ENCODE measurements around the gene DOCK2.

DOCK2 gene

DNA sequence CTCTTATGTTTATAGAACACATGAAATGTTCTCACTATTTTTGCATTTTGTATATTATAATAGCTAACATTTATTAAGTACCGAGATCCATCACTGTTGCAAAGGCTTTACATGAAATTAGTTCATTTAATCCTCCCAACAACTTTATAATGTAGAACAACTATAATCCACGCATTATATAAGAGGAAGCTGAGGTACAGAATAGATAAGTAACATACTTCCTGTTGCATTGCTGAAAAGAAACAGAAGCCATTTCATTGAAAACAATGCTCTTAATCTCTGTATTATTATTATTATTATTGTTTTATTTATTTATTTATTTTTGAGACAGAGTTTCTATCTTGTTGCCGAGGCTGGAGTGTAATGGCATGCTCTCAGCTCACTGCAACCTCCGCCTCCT lies 351.1 kb downstream of the DOCK2 start:
- H3K4me3 ChIP-seq = no peak overlapping the region
- H3K4me1 ChIP-seq = no peaks in the 10 kb centered on the region
- no peaks in the 10 kb centered on the region for H3K9me3 ChIP-seq
- H3K27me3 ChIP-seq = peaks cover 0 to 10% of the 10 kb centered on the region in 2 donors
- intact Hi-C loops (cut with DNase I; ENCODE audit: low total_unique reads) = no loop called here
- no peaks in the 10 kb centered on the region for H3K36me3 ChIP-seq
- H3K27ac ChIP-seq = no peak overlapping the region
- DNase-seq = no peak
- TF ChIP-seq, protein P1, sequence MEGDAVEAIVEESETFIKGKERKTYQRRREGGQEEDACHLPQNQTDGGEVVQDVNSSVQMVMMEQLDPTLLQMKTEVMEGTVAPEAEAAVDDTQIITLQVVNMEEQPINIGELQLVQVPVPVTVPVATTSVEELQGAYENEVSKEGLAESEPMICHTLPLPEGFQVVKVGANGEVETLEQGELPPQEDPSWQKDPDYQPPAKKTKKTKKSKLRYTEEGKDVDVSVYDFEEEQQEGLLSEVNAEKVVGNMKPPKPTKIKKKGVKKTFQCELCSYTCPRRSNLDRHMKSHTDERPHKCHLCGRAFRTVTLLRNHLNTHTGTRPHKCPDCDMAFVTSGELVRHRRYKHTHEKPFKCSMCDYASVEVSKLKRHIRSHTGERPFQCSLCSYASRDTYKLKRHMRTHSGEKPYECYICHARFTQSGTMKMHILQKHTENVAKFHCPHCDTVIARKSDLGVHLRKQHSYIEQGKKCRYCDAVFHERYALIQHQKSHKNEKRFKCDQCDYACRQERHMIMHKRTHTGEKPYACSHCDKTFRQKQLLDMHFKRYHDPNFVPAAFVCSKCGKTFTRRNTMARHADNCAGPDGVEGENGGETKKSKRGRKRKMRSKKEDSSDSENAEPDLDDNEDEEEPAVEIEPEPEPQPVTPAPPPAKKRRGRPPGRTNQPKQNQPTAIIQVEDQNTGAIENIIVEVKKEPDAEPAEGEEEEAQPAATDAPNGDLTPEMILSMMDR (IDR thresholded peaks at IDR 0.05) = no peak

DNA sequence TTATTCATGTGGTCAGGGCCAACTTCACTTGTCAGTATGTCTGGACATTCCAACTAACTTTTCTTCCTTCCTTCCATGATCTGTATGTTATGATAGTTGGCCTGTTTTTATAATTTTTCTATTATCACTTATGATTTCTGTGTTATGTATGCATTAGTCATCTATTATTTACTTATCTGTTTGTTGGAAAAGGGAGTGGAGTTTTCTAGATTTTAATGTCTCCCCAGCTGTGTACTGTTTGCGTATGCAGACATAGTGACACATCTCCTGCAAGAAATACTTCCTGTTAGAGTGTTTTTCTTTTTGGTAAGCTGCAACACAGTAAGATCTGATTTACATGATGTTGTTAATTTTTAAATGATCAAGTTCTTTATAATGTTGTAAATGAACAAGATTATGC lies 351.9 kb downstream of the DOCK2 start:
- no peaks in the 10 kb centered on the region for H3K4me1 ChIP-seq
- H3K36me3 ChIP-seq = no peaks in the 10 kb centered on the region
- no peaks in the 10 kb centered on the region for H3K9me3 ChIP-seq
- no peak for DNase-seq
- H3K27ac ChIP-seq = no peak overlapping the region
- no peak overlapping the region for H3K4me3 ChIP-seq
- TF ChIP-seq, protein P1 (IDR thresholded peaks at IDR 0.05) = no peak
- intact Hi-C loops (cut with DNase I; ENCODE audit: low total_unique reads) = no loop called here
- H3K27me3 ChIP-seq = peaks cover 0 to 5% of the 10 kb centered on the region in 2 donors

DNA sequence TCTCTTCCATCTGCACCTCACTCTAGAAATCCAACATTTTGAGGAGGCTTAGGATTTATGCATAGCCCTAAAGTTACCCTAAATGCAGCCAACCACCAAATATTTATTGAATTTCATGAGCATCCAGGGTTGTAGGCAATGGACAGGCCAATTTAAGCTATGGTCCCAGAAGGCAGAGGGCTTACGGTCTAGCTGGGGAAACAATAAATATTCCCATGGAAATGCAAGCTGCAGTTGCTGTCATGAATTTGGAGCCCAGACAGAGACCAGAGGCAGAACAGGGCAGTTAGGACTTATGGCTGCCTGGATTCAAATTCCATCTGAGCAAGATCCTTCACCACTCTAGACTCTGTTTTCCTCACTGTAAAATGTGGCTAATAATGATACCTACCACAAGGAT lies 352.3 kb downstream of the DOCK2 start:
- Histone ChIP-seq H3K4me1 (no peaks in the 10 kb centered on the region), H3K36me3 (no peaks in the 10 kb centered on the region), H3K27me3 (peaks cover 0 to 5% of the 10 kb centered on the region in 2 donors), H3K27ac (no peak overlapping the region), H3K4me3 (no peak overlapping the region), H3K9me3 (no peaks in the 10 kb centered on the region)
- no peak for DNase-seq
- intact Hi-C loops (cut with DNase I; ENCODE audit: low total_unique reads) = no loop called here
- TF ChIP-seq, protein P1 (IDR thresholded peaks at IDR 0.05) = no peak

DNA sequence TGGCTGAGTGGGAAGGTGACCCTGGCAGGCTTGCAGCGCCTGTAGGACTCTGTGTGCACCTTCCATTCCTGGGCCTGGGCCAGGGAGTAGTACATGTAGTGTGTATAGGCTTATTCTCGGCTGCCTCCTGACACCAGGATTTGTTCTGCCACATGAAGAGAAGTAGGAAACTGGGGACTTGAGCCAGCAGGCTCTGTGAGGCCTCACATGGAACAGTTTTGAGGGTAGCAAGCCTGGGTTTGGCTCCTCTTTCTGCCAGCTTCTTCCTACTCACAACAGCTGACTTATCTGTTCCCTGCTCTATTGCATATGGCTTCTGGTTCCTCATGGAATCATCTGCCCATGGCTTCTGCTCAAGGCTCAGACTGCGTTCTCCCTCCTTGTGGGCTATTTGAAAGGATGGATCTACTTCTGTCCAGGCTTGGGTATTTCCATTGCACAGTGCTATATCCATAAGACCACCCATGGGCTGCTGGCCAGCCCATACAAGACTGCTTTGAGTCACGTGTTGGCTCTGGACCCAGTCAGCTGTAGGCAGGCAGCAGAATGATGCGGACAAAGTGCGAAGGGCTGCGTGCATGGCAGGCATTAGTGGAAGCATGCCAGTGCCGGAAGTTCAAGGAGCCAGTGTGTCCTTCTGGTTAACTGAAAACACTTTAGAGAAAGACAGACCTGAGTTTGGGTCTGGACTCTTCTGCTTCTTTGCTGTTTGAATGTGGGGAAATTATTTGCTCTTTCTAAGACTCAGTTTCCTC lies 354.2 kb downstream of the DOCK2 start:
- DNase-seq = no peak
- TF ChIP-seq, protein P1 (IDR thresholded peaks at IDR 0.05) = no peak
- Histone ChIP-seq H3K9me3 (no peaks in the 10 kb centered on the region), H3K27ac (no peak overlapping the region), H3K27me3 (no peaks in the 10 kb centered on the region), H3K4me3 (no peak overlapping the region), H3K4me1 (no peaks in the 10 kb centered on the region), H3K36me3 (no peaks in the 10 kb centered on the region)
- intact Hi-C loops (cut with DNase I; ENCODE audit: low total_unique reads) = no loop called here

DNA sequence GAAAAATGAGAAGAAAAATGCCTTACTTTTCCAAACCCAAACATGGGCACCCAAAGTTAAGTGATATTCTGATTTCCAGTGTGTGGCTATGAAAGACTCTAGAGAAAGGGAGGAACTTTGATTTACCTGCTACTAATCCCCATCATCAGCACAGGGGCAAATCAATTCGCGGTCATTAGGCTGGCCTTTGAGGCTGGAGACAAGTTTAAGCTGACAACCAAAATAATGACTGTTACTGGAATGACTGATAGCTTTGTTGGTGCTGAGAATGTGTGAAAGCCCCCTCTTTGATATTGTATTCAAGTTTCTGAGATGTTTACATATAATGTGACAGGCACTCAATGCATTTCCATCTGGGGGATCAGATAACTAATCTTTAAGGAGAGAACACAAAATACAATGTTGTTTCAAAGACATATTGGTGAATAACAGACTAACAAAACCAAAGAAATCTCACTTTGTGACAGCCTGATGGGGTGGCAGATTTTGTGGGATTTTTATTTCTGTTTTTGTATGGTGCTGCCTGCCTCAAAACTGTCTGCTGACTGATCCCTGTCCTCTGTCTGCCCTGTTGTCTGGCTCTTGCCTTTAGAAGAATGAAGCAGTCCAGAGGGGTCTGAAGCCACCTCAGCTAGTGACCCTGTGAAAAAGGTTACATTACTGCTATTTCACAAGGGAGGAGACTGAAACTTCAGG lies 355.9 kb downstream of the DOCK2 start:
- no peaks in the 10 kb centered on the region for H3K4me1 ChIP-seq
- H3K36me3 ChIP-seq = no peaks in the 10 kb centered on the region
- TF ChIP-seq, protein P1 (IDR thresholded peaks at IDR 0.05) = no peak
- H3K9me3 ChIP-seq = no peaks in the 10 kb centered on the region
- no peak overlapping the region for H3K27ac ChIP-seq
- intact Hi-C loops (cut with DNase I; ENCODE audit: low total_unique reads) = no loop called here
- no peaks in the 10 kb centered on the region for H3K27me3 ChIP-seq
- H3K4me3 ChIP-seq = no peak overlapping the region
- DNase-seq = no peak

Data from tibial artery (tissue), 4 donors.